HepG2 (cell line): Measurements from ENCODE around the gene UBR7. TPM values are rescaled to one million over a fixed set of nuclear protein-coding genes. Genes with fewer than 3 reads are reported as not detected.
A peak's percentile ranks its signal among the peaks of the same experiment; 100 is the strongest.

ENCODE experiments used
- ARNT ChIP-seq: fragments of 450-650 bp; IDR thresholded peaks from 2 replicates; pipeline ENCODE4 v1.6.1; 2017
- ATM ChIP-seq: fragments of 450-650 bp; IDR thresholded peaks from 2 replicates; pipeline ENCODE4 v1.7.1; 2017; ENCODE audit warnings: mild to moderate bottlenecking, borderline replicate concordance
- BRD4 ChIP-seq: sonication (generic); formaldehyde crosslinking; IDR thresholded peaks from 2 replicates; pipeline ENCODE4 v1.4.0; 2020; ENCODE audit warnings: missing genetic modification reagents
- DNMT3B ChIP-seq: conservative IDR thresholded peaks from 2 replicates; pipeline ENCODE4 v1.6.1; 2016; ENCODE audit warnings: missing biosample characterization, control low read depth
- E2F5 ChIP-seq: sonication (generic); formaldehyde crosslinking; conservative IDR thresholded peaks from 2 replicates; pipeline ENCODE4 v1.4.0; 2020; ENCODE audit warnings: missing genetic modification reagents
- EP300 ChIP-seq, 3 experiments: sonication (generic) in 1 of 3; formaldehyde crosslinking in 1 of 3; IDR thresholded peaks; 2 replicates each; pipeline versions ENCODE4 v1.5.1 to v1.6.1; 2011 to 2020; ENCODE audit warnings: low read depth in 2 of 3, low read length in 2 of 3, borderline replicate concordance in 1 of 3, improper control_type of control experiment in 1 of 3, mild to moderate bottlenecking in 1 of 3, missing genetic modification reagents in 1 of 3, moderate library complexity in 1 of 3
- FOSL2 ChIP-seq: sonication (generic); formaldehyde crosslinking; IDR thresholded peaks from 2 replicates; pipeline ENCODE4 v1.4.0; 2020; ENCODE audit warnings: missing genetic modification reagents
- GATAD2A ChIP-seq: IDR thresholded peaks from 2 replicates; pipeline ENCODE4 v1.6.1; 2016
- HNF1A ChIP-seq, 2 experiments: sonication (generic) in 1 of 2; formaldehyde crosslinking in 1 of 2; IDR thresholded peaks; 2 replicates each; pipeline versions ENCODE4 v1.4.0 to v1.6.1; 2016 to 2020; ENCODE audit warnings: borderline replicate concordance in 1 of 2, low read depth in 1 of 2, mild to moderate bottlenecking in 1 of 2, missing genetic modification reagents in 1 of 2
- JDP2 ChIP-seq: sonication (generic); formaldehyde crosslinking; IDR thresholded peaks from 2 replicates; pipeline ENCODE4 v1.8.1; 2022; ENCODE audit warnings: missing genetic modification reagents, borderline replicate concordance
- MAZ ChIP-seq, 2 experiments: sonication (generic) in 1 of 2; formaldehyde crosslinking in 1 of 2; IDR thresholded peaks; 2 replicates each; pipeline versions ENCODE4 v1.5.0 to v1.6.1; 2012 to 2020; ENCODE audit warnings: low read depth in 2 of 2, mild to moderate bottlenecking in 2 of 2, borderline replicate concordance in 1 of 2, improper control_type of control experiment in 1 of 2, low read length in 1 of 2, missing genetic modification reagents in 1 of 2, moderate library complexity in 1 of 2
- MED8 ChIP-seq: sonication (generic); formaldehyde crosslinking; IDR thresholded peaks from 2 replicates; pipeline ENCODE4 v1.8.1; 2023; ENCODE audit warnings: mild to moderate bottlenecking, missing genetic modification reagents; ENCODE audit not compliant: insufficient replicate concordance
- POGZ ChIP-seq: sonication (generic); formaldehyde crosslinking; IDR thresholded peaks from 2 replicates; pipeline ENCODE4 v1.4.0; 2020; ENCODE audit warnings: mild to moderate bottlenecking, missing genetic modification reagents
- RXRA ChIP-seq: sonication (generic); formaldehyde crosslinking; IDR thresholded peaks from 2 replicates; pipeline ENCODE4 v1.5.1; 2020; ENCODE audit warnings: missing genetic modification reagents
- SMAD1 ChIP-seq: sonication (generic); formaldehyde crosslinking; IDR thresholded peaks from 2 replicates; pipeline ENCODE4 v1.4.0; 2020; ENCODE audit warnings: missing genetic modification reagents, low read depth, mild to moderate bottlenecking, borderline replicate concordance
- SPEN ChIP-seq: sonication (generic); formaldehyde crosslinking; IDR thresholded peaks from 2 replicates; pipeline ENCODE4 v1.5.1; 2020; ENCODE audit warnings: low read depth, mild to moderate bottlenecking, missing genetic modification reagents
- ZNF468 ChIP-seq: sonication (generic); formaldehyde crosslinking; IDR thresholded peaks from 2 replicates; pipeline ENCODE4 v1.8.0; 2022; ENCODE audit warnings: mild to moderate bottlenecking, moderate library complexity, missing genetic modification reagents
- polyA plus RNA-seq, 8 experiments: library from polyadenylated mRNA; depleted of rRNA in 3 of 8; stranded (reverse) in 7 of 8; unstranded in 1 of 8; fragments of >200 nt; fragmentation: Illumina TruSeq in 4 of 8; extraction: Trizol in 4 of 8; gene quantifications; 2 replicates each; pipeline versions ENCODE4 v1.2.1 to v1.2.3, GENCODE V29; 2011 to 2016; ENCODE audit warnings: low read depth in 4 of 8, missing spikeins in 1 of 8, mixed read lengths in 1 of 8; ENCODE audit not compliant: insufficient read depth in 1 of 8
- total RNA-seq, 5 experiments: library from RNA; depleted of rRNA; stranded (reverse); fragments of >200 nt; fragmentation: Illumina TruSeq; extraction: Trizol; gene quantifications; 2 replicates each; pipeline ENCODE4 v1.2.3, GENCODE V29; 2016; ENCODE audit warnings: low read depth in 1 of 5
- TF ChIP-seq, protein P1 (sequence below): fragments of 450-650 bp; IDR thresholded peaks from 2 replicates; pipeline ENCODE4 v1.6.1; 2017; ENCODE audit warnings: mild to moderate bottlenecking

The UBR7 gene
- total and polyA plus RNA-seq, 2 of the 13 experiments (the other 11 are each of a cell fraction or from before 2014, with no cell fraction given): 11.0 to 19.7 TPM

DNA sequence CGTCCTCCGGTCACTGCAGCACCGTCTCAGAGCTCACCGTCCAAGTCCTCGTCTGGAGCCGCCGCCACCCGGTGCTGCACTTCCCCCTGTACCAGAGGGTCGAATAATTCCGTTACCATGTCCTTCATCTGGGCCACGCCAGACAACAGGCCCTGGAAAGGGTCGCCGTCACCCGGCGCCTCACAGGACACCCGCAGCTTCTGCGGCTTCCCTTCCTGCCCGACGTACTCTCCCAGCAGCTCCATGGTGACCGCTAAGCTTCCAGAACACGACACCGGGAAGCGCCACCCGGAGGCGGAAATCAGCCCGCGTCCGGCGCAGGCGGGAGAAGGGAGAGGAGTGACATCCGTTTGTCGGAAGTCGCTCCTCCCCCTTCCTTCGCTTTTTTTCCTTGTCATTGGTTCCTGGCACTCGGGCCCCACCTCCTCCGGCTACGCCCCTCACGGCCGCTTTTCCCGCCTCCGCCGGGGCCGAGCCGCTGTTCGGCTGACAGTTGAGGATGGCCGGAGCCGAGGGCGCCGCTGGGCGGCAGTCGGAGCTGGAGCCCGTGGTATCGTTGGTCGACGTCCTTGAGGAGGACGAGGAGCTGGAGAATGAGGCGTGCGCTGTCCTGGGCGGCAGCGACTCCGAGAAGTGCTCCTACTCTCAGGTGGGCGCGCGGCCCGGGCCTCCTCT, at the start of gene UBR7, which contains the start of gene GON7 (continued):
- TF ChIP-seq, protein P1, sequence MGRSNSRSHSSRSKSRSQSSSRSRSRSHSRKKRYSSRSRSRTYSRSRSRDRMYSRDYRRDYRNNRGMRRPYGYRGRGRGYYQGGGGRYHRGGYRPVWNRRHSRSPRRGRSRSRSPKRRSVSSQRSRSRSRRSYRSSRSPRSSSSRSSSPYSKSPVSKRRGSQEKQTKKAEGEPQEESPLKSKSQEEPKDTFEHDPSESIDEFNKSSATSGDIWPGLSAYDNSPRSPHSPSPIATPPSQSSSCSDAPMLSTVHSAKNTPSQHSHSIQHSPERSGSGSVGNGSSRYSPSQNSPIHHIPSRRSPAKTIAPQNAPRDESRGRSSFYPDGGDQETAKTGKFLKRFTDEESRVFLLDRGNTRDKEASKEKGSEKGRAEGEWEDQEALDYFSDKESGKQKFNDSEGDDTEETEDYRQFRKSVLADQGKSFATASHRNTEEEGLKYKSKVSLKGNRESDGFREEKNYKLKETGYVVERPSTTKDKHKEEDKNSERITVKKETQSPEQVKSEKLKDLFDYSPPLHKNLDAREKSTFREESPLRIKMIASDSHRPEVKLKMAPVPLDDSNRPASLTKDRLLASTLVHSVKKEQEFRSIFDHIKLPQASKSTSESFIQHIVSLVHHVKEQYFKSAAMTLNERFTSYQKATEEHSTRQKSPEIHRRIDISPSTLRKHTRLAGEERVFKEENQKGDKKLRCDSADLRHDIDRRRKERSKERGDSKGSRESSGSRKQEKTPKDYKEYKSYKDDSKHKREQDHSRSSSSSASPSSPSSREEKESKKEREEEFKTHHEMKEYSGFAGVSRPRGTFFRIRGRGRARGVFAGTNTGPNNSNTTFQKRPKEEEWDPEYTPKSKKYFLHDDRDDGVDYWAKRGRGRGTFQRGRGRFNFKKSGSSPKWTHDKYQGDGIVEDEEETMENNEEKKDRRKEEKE: no peak
- no peak for TF ChIP-seq ATM
- peak; percentile 95 for TF ChIP-seq E2F5
- TF ChIP-seq MAZ (IDR thresholded peaks at IDR 0.05; ENCODE audit: borderline replicate concordance, low read depth, low read length): peak; percentile 60; the same call in 1 of the 2 replicates
- TF ChIP-seq MAZ (CRISPR knock-in tag; IDR thresholded peaks at IDR 0.05; ENCODE audit: low read depth): peak; percentile 89
- TF ChIP-seq RXRA (CRISPR knock-in tag): peak; percentile 60; the same call in 1 of the 2 replicates
- TF ChIP-seq FOSL2: no peak
- no peak for TF ChIP-seq MED8 (CRISPR knock-in tag)
- 0 out of 4 replicates have a peak, but pooled peaks of 1 of the 2 experiments have one; percentile 17 for TF ChIP-seq EP300 (IDR thresholded peaks at IDR 0.05; ENCODE audit: low read depth in 2 of 2, low read length in 2 of 2)
- no peak for TF ChIP-seq EP300 (CRISPR knock-in tag; IDR thresholded peaks at IDR 0.05; ENCODE audit: borderline replicate concordance)
- TF ChIP-seq GATAD2A (CRISPR knock-in tag): peak; percentile 25; the same call in 1 of the 2 replicates
- peak; percentile 51; the same call in 1 of the 2 replicates for TF ChIP-seq SPEN (CRISPR knock-in tag)
- peak; percentile 74; the same call in 1 of the 2 replicates for TF ChIP-seq SMAD1 (CRISPR knock-in tag)
- no peak for TF ChIP-seq HNF1A (IDR thresholded peaks at IDR 0.05; ENCODE audit: low read depth)
- peak; percentile 31; the same call in 1 of the 2 replicates for TF ChIP-seq HNF1A (CRISPR knock-in tag; IDR thresholded peaks at IDR 0.05; ENCODE audit: borderline replicate concordance)
- 0 out of 2 replicates have a peak, but pooled peaks have one; percentile 9 for TF ChIP-seq DNMT3B (CRISPR knock-in tag)
- TF ChIP-seq BRD4 (CRISPR knock-in tag): no peak
- TF ChIP-seq ZNF468 (CRISPR knock-in tag): no peak
- peak; percentile 81; the same call in 1 of the 2 replicates for TF ChIP-seq POGZ (CRISPR knock-in tag)
- TF ChIP-seq ARNT: no peak
- no peak for TF ChIP-seq JDP2
